Loucy (cell line): ENCODE data around the gene YIPF2.

Experiments
- H2AFZ ChIP-seq: fragments of 200-600 bp; sonication (generic); 2 replicates; pipeline ENCODE4 v1.6.0; 2016; ENCODE audit warnings: antibody characterized with exemption, mild to moderate bottlenecking, low read length, moderate library complexity
- H3F3A ChIP-seq: fragments of 200-600 bp; 2 replicates; pipeline ENCODE4 v1.6.0; 2016; ENCODE audit warnings: antibody characterized with exemption, low read depth, mild to moderate bottlenecking
- H3K27me3 ChIP-seq: fragments of 200-600 bp; sonication (generic); 2 replicates; pipeline ENCODE4 v1.6.1; 2014; ENCODE audit warnings: low read length, mild to moderate bottlenecking; ENCODE audit not compliant: insufficient read depth, poor library complexity, severe bottlenecking
- H3K36me3 ChIP-seq: fragments of 200-600 bp; sonication (generic); 2 replicates; pipeline ENCODE4 v1.6.1; 2016; ENCODE audit warnings: low read length; ENCODE audit not compliant: insufficient read depth
- H3K4me1 ChIP-seq: fragments of 200-600 bp; sonication (generic); 2 replicates; pipeline ENCODE4 v1.5.1; 2014; ENCODE audit warnings: low read length, mild to moderate bottlenecking; ENCODE audit not compliant: insufficient read depth, poor library complexity, severe bottlenecking
- H3K4me2 ChIP-seq: fragments of 200-600 bp; sonication (generic); 2 replicates; pipeline ENCODE4 v1.6.0; 2014; ENCODE audit warnings: antibody characterized with exemption, low read length, low read depth, mild to moderate bottlenecking; ENCODE audit not compliant: poor library complexity, severe bottlenecking
- H3K4me3 ChIP-seq: fragments of 200-600 bp; sonication (generic); 2 replicates; pipeline ENCODE4 v1.5.1; 2014; ENCODE audit warnings: low read length, mild to moderate bottlenecking, mixed read lengths; ENCODE audit not compliant: poor library complexity, severe bottlenecking
- H3K79me2 ChIP-seq: fragments of 200-600 bp; sonication (generic); 2 replicates; pipeline ENCODE4 v1.6.1; 2014; ENCODE audit warnings: low read length; ENCODE audit not compliant: insufficient read depth
- H3K9ac ChIP-seq: fragments of 200-600 bp; sonication (generic); 2 replicates; pipeline ENCODE4 v1.6.0; 2014; ENCODE audit warnings: mild to moderate bottlenecking, low read depth, low read length, moderate library complexity; ENCODE audit not compliant: poor library complexity, severe bottlenecking
- H3K9me2 ChIP-seq: fragments of 200-600 bp; sonication (generic); replicated peaks from 2 replicates; pipeline ENCODE4 v1.6.1; 2016; ENCODE audit warnings: low read depth, low read length, mixed read lengths
- H3K9me3 ChIP-seq: fragments of 200-600 bp; sonication (generic); 2 replicates; pipeline ENCODE4 v1.6.1; 2014; ENCODE audit warnings: mild to moderate bottlenecking, antibody characterized with exemption, low read length, low read depth; ENCODE audit not compliant: insufficient read depth
- H4K20me1 ChIP-seq: fragments of 200-600 bp; sonication (generic); 2 replicates; pipeline ENCODE4 v1.6.0; 2014; ENCODE audit warnings: antibody characterized with exemption, low read length, mild to moderate bottlenecking; ENCODE audit not compliant: insufficient read depth, poor library complexity, severe bottlenecking
- CTCF ChIP-seq: fragments of 200-600 bp; sonication (generic); conservative IDR thresholded peaks from 2 replicates; pipeline ENCODE4 v1.5.1; 2014; ENCODE audit warnings: mild to moderate bottlenecking, antibody characterized with exemption, low read length
- EZH2phosphoT487 ChIP-seq: fragments of 200-600 bp; IDR thresholded peaks from 2 replicates; pipeline ENCODE4 v1.6.1; 2018; ENCODE audit warnings: antibody characterized with exemption, mild to moderate bottlenecking, moderate library complexity, borderline replicate concordance

The YIPF2 gene

GRCh38 chr19:10927730-10928562, 493 bp downstream of the YIPF2 start:
- peak overlapping the region; percentile 84 for H3K4me3 ChIP-seq
- peaks cover 48% of the 10 kb centered on the region for H3K79me2 ChIP-seq
- no peaks in the 10 kb centered on the region for H3K27me3 ChIP-seq
- TF ChIP-seq CTCF (no peak), EZH2phosphoT487 (no peak)
- peaks cover 6% of the 10 kb centered on the region; the same call in 1 of the 2 replicates for H3K36me3 ChIP-seq
- no peaks in the 10 kb centered on the region for H3F3A ChIP-seq
- H3K9me3 ChIP-seq: no peaks in the 10 kb centered on the region
- H4K20me1 ChIP-seq: peaks cover 13% of the 10 kb centered on the region
- H3K4me1 ChIP-seq: peaks cover 17% of the 10 kb centered on the region
- H3K9me2 ChIP-seq: no peaks in the 10 kb centered on the region
- peak overlapping the region; percentile 33 for H2AFZ ChIP-seq
- H3K9ac ChIP-seq: peak overlapping the region; percentile 79
- peak overlapping the region; percentile 95 for H3K4me2 ChIP-seq

GRCh38 chr19:10924597-10924996, 3.8 kb downstream of the YIPF2 start:
- peaks cover 13% of the 10 kb centered on the region for H3K4me1 ChIP-seq
- no peaks in the 10 kb centered on the region for H3K27me3 ChIP-seq
- peaks cover 8% of the 10 kb centered on the region for H4K20me1 ChIP-seq
- no peak overlapping the region for H2AFZ ChIP-seq
- H3K9ac ChIP-seq: no peak overlapping the region
- H3F3A ChIP-seq: no peaks in the 10 kb centered on the region
- peaks cover 23% of the 10 kb centered on the region for H3K79me2 ChIP-seq
- H3K9me2 ChIP-seq: no peaks in the 10 kb centered on the region
- peaks cover 18% of the 10 kb centered on the region; the same call in 1 of the 2 replicates for H3K36me3 ChIP-seq
- H3K9me3 ChIP-seq: no peaks in the 10 kb centered on the region
- H3K4me2 ChIP-seq: no peak overlapping the region
- TF ChIP-seq CTCF (no peak), EZH2phosphoT487 (no peak)
- no peak overlapping the region for H3K4me3 ChIP-seq

- H3K27me3 ChIP-seq: no peaks in the 10 kb centered on the region
Measured at GRCh38 chr19:10923260-10924112, 5.0 kb downstream of the YIPF2 start.

More at GRCh38 chr19:10923260-10924112, 5.0 kb downstream of the YIPF2 start:
- H3K9me3 ChIP-seq: no peaks in the 10 kb centered on the region
- peaks cover 15% of the 10 kb centered on the region for H3K79me2 ChIP-seq
- no peaks in the 10 kb centered on the region for H4K20me1 ChIP-seq
- no peak overlapping the region for H3K9ac ChIP-seq
- no peak overlapping the region for H2AFZ ChIP-seq
- TF ChIP-seq EZH2phosphoT487: no peak
- no peak for TF ChIP-seq CTCF
- peaks cover 29% of the 10 kb centered on the region; the same call in 1 of the 2 replicates for H3K36me3 ChIP-seq
- no peaks in the 10 kb centered on the region for H3K9me2 ChIP-seq
- H3K4me1 ChIP-seq: peaks cover 11% of the 10 kb centered on the region
- no peak overlapping the region for H3K4me3 ChIP-seq
- H3K4me2 ChIP-seq: no peak overlapping the region
- H3F3A ChIP-seq: no peaks in the 10 kb centered on the region
